WERI-Rb-1 (cell line): ENCODE data around the gene ZHX3.
"Not testable (repeated sequence)": the region's sequence is repeated elsewhere in the genome, so short reads cannot be mapped to it uniquely, and the experiment has no call there.

Source experiments
- DNase-seq: peaks from one replicate; pipeline ENCODE4 v3.0.0-alpha.2; 2020
- H3K27ac ChIP-seq: fragments of 250-450 bp; sonication (Bioruptor Pico); 2 replicates; pipeline ENCODE4 v1.5.1; 2020; ENCODE audit warnings: mild to moderate bottlenecking, moderate library complexity
- H3K27me3 ChIP-seq: fragments of 250-450 bp; sonication (Bioruptor Pico); 2 replicates; pipeline ENCODE4 v1.5.1; 2021; ENCODE audit warnings: mild to moderate bottlenecking, low read depth, moderate library complexity; ENCODE audit not compliant: insufficient read depth, severe bottlenecking
- H3K36me3 ChIP-seq: fragments of 250-450 bp; sonication (Bioruptor Pico); 2 replicates; pipeline ENCODE4 v1.5.1; 2020; ENCODE audit warnings: mild to moderate bottlenecking, moderate library complexity
- H3K4me3 ChIP-seq: 2 replicates; pipeline ENCODE4 v1.5.1; 2011; ENCODE audit warnings: low read depth, mild to moderate bottlenecking, control low read depth, low read length
- H3K9me3 ChIP-seq: fragments of 250-450 bp; sonication (Bioruptor Pico); 2 replicates; pipeline ENCODE4 v1.5.1; 2021; ENCODE audit warnings: mild to moderate bottlenecking, moderate library complexity; ENCODE audit not compliant: severe bottlenecking
- TF ChIP-seq, protein P1 (sequence below): IDR thresholded peaks from 2 replicates; pipeline ENCODE4 v1.5.1; 2011; ENCODE audit warnings: low read depth, mild to moderate bottlenecking, control low read depth, inconsistent platforms, low read length

ZHX3 gene

DNA sequence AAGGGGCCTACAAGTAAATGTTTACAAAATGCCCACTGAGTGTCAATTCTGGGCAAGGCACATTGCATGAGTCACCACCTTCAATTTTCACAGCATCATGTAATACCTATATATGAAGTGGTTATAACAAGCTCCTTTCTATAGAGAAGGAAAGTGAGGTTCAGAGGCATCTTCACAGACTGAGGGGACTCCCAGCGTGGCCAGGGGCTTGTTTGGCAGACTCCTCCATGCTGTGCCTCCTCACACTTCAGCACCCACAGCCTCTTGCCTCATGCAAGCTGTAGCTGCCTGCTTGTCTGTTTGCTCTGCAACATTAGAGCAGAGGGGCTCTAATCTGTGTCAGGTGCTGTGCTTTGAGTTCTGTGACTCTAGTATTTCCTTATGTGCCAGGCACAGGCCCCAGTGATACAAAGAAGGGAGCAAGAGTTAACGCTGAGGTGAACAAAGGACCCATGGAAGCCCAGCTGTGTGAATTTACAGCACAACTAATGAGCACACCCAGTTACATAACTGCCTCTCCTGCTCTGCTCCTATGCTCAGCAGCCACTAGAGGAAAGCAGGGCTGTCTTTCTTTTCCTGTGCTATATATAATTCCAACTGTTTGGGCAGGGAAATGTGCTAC lies 72.3 kb downstream of the ZHX3 start:
- no peak overlapping the region for H3K27ac ChIP-seq
- H3K27me3 ChIP-seq: no peaks in the 10 kb centered on the region
- no peaks in the 10 kb centered on the region for H3K9me3 ChIP-seq
- no peaks in the 10 kb centered on the region for H3K36me3 ChIP-seq
- DNase-seq: no peak
- TF ChIP-seq, protein P1, sequence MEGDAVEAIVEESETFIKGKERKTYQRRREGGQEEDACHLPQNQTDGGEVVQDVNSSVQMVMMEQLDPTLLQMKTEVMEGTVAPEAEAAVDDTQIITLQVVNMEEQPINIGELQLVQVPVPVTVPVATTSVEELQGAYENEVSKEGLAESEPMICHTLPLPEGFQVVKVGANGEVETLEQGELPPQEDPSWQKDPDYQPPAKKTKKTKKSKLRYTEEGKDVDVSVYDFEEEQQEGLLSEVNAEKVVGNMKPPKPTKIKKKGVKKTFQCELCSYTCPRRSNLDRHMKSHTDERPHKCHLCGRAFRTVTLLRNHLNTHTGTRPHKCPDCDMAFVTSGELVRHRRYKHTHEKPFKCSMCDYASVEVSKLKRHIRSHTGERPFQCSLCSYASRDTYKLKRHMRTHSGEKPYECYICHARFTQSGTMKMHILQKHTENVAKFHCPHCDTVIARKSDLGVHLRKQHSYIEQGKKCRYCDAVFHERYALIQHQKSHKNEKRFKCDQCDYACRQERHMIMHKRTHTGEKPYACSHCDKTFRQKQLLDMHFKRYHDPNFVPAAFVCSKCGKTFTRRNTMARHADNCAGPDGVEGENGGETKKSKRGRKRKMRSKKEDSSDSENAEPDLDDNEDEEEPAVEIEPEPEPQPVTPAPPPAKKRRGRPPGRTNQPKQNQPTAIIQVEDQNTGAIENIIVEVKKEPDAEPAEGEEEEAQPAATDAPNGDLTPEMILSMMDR: no peak
- H3K4me3 ChIP-seq: no peak overlapping the region

DNA sequence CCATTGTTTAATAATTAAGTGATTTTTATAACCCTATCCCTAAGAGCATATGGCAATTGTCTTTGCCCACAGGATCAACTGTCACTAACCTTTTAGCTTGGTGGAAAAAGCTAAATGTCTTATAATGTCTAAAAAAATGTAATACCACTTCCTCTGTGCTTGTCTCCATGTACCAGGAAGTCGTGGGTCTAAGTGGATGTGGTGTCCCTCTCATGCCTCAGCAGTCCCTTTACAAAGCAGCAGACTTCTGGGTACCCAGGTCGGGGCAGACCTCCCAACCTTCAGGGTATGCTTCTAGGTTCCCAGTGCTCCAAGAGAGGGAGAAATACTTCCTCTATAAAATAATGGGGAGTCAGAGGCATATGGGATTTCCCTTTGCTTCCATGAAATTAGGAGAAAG lies 74.7 kb downstream of the ZHX3 start:
- Histone ChIP-seq H3K27me3 (no peaks in the 10 kb centered on the region), H3K27ac (no peak overlapping the region)
- DNase-seq: no peak

DNA sequence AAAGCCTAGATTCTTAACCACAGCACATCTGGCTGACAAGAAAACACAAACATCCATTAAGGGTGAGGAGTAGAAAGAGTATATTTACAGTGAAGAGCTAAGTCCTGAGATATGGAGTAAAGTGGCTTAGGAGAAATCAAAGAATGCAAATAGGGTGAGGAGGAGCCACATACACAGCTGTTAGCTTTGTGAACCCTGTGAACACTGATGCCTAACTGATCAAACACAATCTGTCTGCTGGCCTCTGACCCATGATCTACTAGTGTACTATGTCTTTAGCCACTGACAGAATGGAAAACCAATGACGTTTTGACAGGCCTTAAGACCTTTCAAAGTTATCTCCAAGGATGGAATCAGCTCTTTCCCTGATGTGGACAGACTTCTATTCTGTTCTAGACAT lies 75.2 kb downstream of the ZHX3 start:
- TF ChIP-seq, protein P1: no peak
- H3K27ac ChIP-seq: no peak overlapping the region
- DNase-seq: no peak
- no peaks in the 10 kb centered on the region for H3K36me3 ChIP-seq
- H3K4me3 ChIP-seq: no peak overlapping the region
- H3K27me3 ChIP-seq: no peaks in the 10 kb centered on the region
- no peaks in the 10 kb centered on the region for H3K9me3 ChIP-seq

More for the DNA sequence above, 74.7 kb downstream of the ZHX3 start:
- no peaks in the 10 kb centered on the region for H3K36me3 ChIP-seq
- no peak overlapping the region for H3K4me3 ChIP-seq
- no peaks in the 10 kb centered on the region for H3K9me3 ChIP-seq
- TF ChIP-seq, protein P1: no peak

DNA sequence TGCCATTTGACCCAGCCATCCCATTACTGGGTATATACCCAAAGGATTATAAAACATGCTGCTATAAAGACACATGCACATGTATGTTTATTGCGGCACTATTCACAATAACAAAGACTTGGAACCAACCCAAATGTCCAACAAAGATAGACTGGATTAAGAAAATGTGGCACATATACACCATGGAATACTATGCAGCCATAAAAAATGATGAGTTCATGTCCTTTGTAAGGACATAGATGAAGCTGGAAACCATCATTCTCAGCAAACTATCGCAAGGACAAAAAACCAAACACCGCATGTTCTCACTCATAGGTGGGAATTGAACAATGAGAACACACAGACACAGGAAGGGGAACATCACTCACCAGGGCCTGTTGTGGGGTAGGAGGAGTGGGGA lies 80.3 kb downstream of the ZHX3 start:
- H3K27me3 ChIP-seq, DNase-seq, H3K4me3 ChIP-seq, H3K27ac ChIP-seq, H3K36me3 ChIP-seq, H3K9me3 ChIP-seq: not testable (repeated sequence)

DNA sequence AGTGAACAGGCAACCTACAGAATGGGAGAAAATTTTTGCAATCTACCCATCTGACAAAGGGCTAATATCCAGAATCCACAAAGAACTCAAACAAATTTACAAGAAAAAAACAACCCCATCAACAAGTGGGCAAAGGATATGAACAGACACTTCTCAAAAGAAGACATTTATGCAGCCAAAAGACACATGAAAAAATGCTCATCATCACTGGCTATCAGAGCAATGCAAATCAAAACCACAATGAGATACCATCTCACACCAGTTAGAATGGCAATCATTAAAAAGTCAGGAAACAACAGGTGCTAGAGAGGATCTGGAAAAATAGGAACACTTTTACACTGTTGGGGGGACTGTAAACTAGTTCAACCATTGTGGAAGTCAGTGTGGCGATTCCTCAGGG lies 80.7 kb downstream of the ZHX3 start:
- not testable (repeated sequence) for H3K27ac ChIP-seq, H3K4me3 ChIP-seq, H3K36me3 ChIP-seq, H3K27me3 ChIP-seq, DNase-seq, H3K9me3 ChIP-seq

DNA sequence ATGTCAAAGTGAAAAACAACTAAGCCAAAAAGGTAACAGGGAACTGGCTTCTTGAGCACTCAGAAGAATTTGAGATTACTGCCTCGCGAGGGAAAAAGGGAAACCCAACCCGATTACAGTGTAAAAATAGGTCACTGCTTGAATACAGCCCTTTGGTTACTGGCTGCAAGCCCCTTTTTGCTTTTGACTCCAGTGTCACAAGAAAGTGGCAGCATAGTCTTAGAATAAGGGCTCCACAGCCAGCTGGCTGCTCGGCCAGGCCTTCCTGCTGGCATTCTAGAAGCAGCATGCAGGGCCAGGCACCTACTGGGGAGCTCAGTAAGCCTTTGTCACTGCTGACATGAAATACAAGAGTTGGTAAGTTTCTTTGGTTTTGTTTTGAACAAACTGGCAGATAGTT lies 83.0 kb downstream of the ZHX3 start:
- Histone ChIP-seq H3K36me3 (no peaks in the 10 kb centered on the region), H3K4me3 (no peak overlapping the region), H3K27ac (no peak overlapping the region), H3K9me3 (no peaks in the 10 kb centered on the region), H3K27me3 (no peaks in the 10 kb centered on the region)
- DNase-seq: no peak
- TF ChIP-seq, protein P1: no peak

DNA sequence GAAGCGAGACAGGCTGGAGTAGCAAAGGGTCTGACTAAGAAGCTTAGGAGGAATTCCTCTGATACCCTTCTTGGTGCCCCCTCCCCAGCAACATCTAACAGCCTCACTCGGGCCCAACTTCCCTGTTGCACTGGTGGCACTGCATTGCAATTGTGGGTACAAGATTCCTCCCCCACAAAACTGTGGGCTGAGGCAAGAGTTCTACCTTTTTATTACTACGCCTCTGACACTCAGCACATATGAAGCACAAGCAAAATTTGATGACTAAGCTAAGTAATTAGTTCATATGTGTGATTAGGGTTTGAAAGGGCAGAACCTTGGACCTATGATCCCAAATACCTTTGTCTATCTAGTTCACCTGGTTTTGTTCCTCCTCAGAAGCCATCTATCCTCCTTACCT lies 83.5 kb downstream of the ZHX3 start:
- H3K36me3 ChIP-seq: no peaks in the 10 kb centered on the region
- no peaks in the 10 kb centered on the region for H3K27me3 ChIP-seq
- no peaks in the 10 kb centered on the region for H3K9me3 ChIP-seq
- TF ChIP-seq, protein P1: no peak
- no peak for DNase-seq
- no peak overlapping the region for H3K4me3 ChIP-seq
- H3K27ac ChIP-seq: no peak overlapping the region
